ENCODE data around the gene TMEM54.

The TMEM54 gene

DNA sequence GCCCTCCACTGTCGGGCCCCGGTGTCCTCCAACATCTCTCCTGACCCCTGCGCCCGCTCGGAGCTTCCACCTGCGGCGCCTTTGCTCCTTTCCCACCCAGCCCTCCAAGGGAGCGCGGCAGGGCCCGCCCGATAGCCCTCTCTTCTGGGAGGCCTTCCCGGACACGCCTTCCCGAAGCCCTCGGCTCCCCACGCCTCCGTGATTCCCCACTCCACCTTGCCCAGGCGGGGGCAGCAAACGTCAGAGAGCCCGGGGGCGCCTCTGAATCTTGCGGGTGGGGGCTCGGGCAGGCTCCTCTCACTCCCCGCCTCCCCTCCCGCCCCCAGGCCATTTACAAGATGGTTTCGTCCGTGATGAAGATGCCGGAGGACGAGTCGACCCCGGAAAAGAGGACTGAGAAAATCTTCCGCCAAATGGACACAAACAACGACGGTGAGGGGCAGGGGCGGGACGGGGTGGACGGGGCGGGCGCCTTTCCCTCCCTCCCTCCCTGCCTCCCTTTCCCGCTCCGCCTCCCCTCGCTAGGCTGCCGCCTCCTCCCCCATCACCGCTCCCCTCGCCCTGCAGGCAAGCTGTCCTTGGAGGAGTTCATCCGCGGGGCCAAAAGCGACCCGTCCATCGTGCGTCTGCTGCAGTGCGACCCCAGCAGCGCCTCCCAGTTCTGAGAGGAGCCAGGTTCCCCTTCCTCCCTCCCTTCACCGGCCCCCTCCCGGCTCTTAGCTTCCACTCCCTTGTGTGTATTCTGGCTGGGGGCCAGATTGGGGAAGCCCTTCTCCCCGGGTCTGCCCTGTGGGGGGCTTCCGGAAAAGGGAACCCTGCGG is 7.8 kb downstream of the TMEM54 start:
- no peak for DNase-seq

DNA sequence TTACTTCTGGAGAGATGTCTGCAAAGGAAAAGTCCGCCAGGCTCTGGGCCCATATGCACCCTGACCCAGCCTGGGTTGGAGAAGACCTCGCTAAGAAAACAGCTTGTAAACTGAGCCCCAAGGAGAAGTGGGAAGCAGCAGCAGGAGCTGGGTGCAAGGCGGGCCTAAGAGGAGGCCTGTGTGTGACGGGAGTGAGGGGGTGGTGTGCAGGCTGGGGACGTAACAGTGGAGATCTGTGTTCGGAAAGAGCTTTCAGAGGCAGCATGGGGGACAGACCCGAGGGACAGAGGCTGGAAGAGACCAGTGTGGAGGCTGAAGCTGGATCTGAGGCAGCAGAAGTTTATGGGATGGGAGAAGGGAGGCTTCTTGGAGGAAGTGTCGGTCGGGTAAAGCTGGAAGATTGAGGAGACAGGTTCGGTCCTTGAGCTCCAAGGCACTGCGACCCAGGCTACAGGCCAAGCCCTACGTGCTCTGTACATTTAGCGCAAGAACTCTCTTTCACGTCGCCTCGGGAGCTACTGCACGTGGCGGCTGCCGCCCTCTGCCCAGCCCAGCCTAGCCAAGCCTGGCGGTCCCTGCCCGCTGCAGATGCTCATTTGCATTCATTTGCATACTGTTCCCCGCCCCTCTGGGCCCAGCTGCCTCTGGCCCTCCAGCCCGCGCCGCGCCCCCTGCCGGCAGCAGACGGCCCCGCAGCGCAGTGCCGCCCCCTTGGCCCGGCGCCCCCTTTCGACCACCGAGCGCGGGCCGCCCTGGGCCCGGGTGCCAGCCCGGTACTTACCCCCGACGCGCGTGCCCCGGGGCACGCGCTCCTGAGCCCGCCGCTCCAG is 8.6 kb downstream of the TMEM54 start:
- no peak for DNase-seq

DNA sequence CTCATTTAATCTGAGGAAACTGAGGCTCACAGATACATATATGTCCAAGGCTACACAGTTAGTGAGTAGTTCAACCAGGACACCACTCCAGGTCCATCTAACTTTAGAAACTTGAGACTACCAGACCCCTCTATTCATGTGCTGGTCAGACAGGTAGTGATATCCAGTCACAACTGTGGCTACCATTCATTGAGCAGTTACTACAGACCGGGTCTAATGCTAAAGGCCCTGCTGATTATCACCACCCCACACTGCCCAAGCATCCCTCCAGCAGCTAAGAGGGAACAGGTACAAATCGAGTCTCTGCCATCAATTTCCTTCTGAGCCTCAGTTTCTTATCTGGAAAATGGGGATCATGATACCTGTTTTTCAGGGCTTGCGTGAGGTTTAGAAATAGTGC is 9.6 kb downstream of the TMEM54 start:
- DNase-seq = no peak

DNA sequence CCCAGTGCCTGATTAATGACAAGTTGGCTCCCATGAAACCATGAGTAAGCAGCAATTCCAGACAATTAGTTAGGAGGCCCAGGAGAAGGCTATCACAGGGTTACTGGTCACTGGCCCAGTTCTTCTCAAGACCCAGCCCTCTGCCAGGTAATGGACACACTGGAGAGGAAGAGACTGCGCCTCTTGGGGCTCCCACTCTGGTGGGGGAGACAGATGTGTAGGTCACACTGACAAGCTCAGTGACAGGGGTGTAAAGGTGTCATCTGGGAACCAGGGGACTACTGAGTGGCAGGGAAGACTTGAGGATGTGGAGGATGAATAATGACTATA is 10.0 kb downstream of the TMEM54 start:
- DNase-seq = no peak

DNA sequence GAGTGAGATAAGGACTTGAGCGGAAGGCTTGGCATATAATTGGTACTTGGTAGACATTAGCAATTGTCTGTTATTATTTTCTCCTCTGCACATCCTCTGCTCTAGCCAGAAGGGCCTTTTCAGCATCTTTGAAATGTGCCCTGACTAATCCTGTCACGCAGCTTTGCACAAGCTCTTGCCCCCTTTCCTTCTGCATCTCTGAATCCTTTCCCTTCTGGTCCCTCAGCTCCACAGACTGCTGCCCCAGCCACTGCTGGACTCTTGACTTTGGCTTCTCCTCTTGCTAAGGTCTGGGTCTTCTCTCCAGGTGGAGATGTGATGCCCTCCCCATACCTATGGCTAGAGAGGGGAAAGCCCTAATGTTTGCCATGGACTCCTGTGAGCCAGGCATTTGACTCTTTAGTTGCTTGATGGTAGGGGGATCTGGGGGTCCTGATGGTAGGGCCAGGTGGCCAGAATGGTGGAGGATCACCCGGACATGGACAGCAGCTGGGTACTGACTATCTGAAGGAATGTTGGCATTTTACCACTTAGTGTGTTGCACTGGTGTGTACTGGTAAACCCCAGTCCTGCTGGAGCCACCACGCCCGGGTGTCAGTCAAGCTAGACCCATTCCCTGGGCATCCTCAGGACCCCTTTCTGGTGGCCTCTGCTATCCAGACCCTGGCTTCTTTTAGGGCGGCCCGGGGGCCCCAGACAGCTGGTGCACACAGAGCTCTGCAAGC is 10.5 kb downstream of the TMEM54 start:
- DNase-seq = no peak

DNA sequence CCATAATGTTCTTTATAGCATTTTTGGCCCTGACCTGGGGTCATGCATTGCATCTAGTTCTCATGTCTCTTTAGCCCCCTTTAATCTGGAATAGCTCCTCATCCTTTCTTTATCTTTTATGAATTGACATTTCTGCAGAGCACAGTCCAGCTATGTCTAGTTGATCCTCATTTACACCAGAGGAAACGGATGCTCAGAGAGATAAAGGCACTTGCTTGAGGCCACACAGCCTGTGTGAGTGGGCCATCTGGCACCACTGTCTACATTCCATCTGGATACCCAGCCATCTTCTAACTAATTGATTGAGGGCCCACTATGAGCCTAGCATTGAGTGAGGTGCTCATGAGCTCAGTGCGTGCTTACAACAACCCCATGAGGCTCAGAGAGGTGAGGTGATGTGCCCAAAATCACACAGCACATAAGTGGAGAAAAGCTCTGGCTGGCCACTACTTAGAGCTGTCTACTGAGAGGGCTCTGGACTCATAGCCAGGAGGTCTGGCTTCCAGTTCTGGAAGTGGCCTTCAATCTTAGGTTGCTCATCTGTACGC is 11.4 kb downstream of the TMEM54 start:
- DNase-seq = no peak

DNA sequence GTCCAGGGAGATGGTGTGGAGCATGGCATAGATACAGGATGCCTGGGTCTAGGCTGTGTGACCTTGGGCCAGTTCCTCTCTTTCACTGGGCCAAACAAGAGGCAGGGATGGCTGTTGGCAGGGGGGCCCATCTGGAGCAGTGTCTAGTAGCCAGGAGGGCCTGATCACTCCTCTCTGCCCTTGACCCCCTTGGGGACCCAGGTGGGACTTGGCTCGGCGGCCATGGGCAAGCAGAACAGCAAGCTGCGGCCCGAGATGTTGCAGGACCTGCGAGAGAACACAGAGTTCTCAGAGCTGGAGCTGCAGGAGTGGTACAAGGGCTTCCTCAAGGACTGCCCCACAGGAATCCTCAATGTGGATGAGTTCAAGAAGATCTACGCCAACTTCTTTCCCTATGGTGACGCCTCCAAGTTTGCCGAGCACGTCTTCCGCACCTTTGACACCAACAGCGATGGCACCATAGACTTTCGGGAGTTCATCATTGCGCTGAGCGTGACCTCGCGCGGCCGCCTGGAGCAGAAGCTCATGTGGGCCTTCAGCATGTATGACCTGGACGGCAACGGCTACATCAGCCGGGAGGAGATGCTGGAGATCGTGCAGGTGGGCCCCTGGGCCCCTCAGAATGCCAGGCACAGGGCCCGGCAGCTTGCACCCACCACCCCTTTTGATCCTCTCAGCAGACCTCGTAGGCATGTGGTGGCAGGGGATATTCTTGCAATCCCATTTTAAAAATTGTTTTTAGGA is 12.3 kb downstream of the TMEM54 start:
- no peak for DNase-seq

DNA sequence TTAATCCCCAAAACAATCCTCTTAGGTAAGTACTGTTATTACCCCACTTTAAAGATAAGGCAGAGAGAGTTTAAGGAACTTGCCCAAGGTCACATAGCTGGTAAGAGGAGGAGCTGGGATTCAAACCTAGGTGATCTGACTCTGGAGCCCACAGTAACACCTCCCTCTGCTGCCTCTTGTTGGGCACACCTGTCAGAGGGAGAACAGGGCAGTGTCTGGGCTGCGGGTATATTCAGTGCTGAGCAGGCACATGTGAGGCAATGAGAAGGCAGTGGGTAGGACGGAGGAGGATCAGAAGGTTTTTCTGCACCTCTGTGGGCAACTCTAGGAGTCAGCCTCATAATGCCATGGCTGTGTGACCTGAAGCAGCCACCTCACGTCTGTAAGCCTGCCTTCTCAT is 13.1 kb downstream of the TMEM54 start:
- DNase-seq = no peak

DNA sequence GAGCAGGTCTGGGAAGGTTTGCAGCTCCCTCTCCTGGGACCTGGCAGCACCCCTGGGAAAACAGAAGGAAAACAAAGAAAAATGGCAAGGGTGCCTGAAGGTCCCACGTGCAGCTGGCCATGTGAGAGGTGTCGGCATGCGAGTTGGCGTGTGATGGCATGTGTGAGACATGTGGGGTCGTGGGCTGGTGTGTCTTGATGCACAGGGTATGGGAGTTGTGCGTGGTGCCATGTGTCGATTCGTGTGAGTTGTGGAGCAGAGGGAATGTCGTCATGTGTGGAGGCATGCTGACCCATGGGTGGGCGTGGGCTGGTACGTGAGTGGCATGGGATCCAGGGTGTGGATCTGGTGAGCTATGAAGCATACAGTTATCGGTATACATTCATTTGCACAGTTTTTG is 13.6 kb downstream of the TMEM54 start:
- DNase-seq = no peak

DNA sequence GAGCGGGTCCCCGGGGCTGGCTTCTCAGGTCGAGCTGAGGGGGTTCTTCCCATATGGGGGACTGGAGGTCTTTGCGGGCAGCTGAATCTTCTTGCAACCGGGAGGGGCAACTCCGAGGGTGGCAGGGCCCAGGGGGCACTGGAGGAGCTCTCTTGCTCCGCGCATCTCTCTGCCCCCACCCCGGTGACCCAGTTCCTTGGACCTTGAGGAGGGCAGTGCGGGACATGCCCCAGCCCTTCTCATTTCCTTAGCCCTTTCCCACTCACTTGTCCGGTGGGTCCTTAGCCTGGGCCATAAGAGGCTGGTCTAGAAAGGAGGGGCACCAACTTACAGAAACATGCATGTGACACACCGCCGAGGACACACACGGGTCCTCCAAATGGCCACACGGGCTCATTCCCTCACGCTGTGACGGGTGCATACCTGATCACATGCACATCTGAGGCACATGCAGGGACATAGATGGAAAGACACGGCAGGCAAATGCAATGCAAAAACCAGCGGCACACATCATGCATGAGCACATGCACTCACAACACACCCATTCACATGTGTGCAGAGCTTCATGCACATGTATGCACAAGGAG is 14.3 kb downstream of the TMEM54 start:
- DNase-seq = no peak

DNA sequence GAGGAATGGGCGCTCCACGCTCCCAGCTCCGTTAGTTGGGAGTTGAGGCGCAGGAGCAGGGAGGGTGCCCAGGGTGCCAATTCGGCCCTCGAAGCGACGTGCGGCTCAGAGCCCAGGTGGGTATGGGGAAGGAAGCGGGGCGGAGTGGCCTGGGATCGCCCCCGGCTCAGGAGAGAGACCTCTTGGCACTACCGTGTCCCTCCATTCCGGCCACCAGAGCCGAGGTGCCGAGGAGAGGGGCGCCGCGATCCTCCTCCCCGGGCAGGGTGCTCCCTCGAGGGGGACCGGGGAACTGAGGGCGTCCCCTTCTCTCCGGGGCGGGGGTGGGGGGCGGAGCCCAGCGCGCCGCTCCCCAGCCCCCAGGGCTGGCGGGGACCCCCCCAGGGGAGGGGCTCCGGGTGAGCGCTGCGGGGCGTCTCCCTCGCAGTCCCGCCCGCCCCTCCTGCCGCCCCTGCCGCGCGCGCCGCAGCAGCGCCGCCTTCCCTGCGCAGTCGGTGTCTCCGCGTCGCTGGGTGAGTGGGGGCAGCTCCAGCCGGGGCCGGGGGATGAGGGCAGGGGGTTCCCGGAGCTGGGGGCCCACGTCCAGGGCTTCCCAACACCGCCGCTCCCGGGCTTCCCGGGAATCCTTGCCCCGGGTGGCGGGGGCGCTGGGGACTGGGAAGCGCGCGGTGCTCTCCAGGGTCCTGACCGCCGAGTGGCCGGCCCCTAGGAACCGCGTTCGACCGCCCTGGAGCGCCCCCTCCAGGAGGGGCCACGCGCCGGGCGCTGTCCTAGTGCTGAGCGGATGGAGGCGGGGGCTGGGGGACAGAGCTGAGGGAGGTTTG is 15.0 kb downstream of the TMEM54 start, which contains the start of gene HPCA:
Gene HPCA (plus strand): TSS at position 488 of the 824 bp plus-strand sequence. CDS start 2,408 bp downstream, outside the sequence.
- peak; percentile 16 for DNase-seq

DNA sequence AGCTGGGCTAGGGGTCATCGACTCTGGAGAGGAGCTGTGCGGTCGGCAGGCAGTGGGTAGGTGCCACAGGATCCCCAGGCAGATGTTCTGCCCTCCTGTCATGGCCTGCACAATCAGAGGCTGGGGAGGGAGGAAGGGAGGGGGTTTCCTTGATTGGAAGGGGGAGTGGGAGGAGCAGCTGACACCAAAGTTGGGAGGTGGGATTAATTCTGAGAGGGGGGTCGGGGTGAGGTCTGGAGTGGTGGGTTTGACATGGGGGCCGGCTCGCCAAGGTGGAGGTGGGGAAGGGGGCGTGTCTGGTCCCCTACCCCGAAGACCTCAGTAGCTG is 15.5 kb downstream of the TMEM54 start:
- no peak for DNase-seq

DNA sequence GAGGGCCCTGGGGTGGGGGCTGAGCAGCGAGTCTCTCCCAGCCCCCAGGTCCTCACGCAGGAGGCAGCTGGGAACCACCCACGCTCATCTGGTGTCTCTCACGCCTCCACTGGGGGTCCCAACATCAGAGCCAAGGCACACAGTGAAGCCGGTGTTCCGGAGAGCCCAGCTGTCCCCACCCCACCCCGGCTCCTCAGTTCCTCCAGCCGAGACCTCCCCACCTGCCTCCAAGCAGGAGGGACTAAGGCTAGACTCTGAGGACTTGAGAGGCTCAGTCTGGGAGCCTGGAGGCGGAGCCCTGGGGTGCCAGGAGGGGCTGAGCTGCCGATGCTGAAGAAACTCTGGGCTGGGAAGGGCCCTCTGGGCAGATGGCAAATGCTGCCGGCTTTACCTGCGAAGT is 16.5 kb downstream of the TMEM54 start:
- no peak for DNase-seq

DNA sequence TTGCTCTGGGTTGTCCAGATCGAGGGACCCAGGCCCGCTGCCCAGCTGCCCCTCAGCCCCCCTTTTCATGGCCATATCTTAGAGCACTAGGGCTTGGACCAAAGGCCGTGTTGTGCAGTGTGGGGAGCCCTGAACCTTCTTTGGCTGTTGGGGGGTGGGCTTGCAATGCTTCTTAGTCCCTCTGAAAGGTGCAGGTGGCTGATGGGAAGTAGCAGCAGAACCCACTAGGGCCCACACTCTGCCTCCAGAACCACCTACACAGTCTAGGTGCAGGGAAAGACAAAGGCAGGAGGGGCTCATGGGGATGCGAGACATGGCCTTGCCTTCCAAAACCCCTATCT is 17.2 kb downstream of the TMEM54 start:
- DNase-seq = no peak

DNA sequence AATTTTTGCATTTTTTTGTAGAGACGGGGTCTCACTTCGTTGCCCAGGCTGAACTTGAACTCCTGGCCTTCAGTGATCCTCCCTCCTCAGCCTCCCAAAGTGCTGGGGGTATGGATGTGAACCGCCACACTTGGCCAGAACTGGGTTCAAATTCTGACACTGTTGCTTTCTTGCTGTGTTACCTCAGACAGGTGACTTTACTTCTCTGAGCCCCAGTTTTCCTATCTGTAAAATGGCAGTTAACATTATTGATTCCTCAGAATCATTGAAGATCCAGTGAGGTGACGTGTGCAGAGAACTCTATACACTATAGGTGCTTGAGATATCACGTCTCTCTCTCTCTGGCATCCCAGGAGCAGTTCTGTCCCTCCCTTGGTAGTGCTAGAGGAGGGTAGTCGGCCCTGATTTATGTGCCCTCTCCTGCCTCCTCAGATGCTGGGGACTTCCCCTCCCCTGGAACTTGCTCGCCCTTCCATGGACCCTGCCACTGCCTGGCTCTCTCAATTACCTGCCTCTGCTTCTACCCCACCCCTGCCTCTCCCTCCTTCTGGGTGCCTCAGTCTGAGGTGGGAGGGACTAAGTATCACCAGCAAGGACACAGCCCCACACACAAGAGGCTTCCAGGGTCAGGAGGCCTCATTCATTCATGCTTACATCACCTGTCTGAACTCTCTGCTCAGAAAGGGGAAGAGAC is 17.7 kb downstream of the TMEM54 start:
- no peak for DNase-seq

DNA sequence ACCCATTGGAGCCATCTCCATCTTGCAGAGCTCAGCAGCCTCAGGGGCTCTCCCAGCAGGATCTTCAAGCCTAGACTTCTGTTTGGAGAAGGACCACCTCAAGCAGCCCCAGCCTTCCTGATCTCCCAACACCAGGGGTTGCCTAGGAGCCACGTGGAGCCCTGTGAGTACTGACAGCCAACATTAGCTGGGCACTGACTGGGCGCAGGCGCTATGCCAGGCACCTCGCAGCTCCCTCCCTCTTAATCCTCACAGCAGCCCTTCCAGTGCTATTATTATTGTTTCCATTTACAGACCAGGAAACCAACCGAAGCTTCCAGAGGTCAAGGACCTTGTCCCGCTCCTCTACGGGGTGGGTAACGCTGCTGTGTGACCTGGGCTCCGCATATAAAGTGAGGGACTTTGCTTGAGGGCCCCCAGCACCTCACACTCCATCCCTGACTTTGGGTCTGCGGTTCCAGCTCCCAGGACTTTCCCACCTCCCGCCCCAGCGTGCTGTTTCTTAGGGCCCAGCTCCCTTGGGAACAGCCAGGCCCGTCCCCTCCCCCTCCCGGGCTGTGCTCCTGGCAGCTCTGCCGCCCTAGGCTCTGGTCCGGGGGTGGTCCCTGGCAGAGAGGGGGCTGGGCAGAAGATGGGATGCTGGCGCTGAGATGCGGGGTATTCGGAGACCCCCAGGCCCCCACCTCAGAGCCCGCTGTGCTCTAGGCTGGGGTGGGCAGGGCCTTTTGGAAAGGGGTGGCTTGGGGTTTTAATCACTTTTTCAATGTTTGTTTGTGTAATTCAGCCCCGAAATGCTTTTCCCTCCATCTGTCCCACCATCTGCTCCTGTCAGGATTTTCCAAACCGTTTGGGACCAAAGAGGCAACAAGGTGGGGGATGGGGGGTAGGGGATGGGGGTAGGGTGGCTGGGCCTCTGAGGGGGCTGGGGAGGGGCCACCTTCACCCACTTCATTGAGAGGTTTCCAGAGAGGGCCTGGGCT is 19.0 kb downstream of the TMEM54 start:
- no peak for DNase-seq

DNA sequence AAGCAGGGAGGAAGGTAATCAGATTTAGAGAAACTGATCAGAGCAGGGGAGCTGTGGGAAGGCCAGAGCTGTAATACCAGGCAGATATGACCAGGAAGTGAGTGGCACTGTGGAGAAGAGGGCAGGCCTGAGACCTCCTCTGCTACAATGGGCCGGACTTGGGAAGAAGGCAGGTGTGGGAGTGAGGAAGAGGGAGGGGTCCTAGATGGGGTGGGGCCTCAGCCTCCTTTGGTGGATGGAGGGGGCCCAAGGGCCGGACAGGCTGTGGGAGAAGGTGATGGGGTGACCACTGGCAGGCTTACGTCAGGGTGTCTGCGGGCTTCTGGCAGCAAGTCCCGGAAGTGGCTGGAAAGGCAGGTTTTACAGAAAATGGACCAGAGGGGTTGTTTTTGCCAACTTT is 19.9 kb downstream of the TMEM54 start:
- DNase-seq = no peak

DNA sequence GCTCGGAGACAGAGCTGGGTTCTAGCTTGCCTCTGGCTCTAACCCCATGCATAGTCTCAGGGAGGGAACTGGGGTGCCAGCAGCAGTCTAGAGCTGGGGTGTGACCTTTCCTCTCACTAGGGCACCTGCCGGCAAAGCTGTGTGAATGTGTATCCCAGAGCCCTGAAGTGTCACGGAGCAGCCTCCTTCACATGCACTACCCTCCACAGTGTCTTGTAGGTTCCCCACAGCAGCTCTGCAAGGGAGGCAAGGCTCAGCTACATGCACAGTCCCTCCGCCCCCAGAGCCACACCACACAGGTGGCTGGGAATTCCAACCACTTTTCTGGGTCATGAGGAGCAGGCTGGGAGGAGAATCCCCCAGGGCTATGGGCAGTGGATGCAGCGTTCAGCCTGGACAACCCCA is 22.6 kb downstream of the TMEM54 start:
- DNase-seq = no peak

DNA sequence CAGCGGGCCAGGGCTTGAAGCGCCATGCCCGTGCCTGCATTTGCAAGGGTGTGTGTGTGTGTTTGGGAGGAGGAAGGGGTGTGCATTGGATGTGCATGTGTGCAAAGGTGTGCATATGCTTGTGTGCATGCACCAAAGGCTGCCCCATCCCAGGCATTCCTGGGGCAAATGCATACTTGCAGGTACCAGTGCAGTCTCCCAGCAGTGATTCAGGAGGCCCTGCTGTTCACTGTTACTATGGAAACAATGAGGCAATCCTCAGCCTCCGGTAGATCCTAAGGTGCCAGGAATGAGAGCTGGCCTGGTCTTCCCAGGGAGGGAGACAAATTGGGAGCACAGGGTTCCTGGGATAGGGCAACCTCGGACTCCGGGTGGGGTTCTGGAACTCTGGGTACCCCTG is 23.0 kb downstream of the TMEM54 start:
- DNase-seq = no peak

All from MV-4-11 (cell line).